Measurements from ENCODE around the gene CDK7. TPM values are rescaled to one million over a fixed set of nuclear protein-coding genes. Genes with fewer than 3 reads are reported as not detected.
"Not testable (repeated sequence)": the region's sequence is repeated elsewhere in the genome, so short reads cannot be mapped to it uniquely, and the experiment has no call there.

CDK7 gene
- total RNA-seq (2014; rRNA removed; shearing (Covaris generic)), result 23.0 and 36.2 TPM in 2 replicates

DNA sequence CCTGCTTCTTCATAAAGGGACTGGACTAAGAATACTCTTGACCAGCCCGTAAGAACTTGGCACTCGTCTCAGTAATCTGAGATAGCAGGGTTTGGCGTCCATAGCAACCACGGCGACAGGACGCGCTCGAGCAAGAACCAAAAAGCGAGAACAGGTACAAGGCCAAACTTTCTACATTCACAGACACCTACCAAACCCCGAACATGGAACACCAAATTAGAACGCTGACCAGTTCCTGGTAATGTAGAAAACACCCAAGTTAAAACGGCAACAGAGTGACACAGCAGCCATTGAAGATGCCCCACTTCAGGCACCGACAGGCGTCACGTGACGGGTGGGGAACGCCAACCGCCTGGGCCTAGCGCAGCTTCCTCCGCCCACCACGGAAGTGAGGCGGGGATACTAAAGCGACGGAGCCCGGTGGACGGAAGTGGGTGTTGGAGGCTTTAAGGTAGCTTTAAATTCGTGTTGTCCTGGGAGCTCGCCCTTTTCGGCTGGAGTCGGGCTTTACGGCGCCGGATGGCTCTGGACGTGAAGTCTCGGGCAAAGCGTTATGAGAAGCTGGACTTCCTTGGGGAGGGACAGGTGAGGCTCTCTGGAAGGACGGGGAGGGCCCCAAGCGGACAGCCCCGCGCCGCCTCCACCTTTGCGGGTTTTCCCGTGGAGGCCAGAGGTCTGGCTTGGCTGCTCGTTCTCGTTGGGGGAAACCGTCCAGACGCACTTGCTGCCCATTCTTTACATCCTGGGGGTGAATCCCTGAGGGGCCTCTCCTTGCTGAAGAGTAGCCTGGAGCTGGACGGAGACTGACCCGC, at the start of gene CDK7:
Gene CDK7, plus strand, starts transcription at position 430 of the 812 bp plus-strand sequence. Its CDS starts 90 bp downstream, at position 520.
- peak; percentile 96 for DNase-seq (ENCODE audit: low spot score)

DNA sequence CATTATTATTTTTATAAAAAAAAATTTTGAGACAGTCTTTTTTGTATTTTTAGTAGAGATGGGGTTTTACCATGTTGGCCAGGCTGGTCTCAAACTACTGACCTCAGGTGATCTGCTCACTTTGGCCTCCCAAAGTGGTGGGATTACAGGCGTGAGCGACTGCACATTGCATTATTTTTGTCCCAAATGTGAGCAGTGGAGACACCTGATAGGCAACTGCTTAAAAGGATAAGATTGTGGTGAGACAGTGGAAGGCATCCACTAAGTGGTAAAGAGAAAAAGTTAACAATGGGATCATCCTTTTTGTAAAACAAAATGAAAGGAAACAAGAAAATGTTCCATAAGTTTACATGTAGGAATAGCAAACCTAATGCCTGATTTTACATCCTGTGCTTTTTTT, 47.3 kb upstream of the CDK7 start:
- no peak for DNase-seq (ENCODE audit: low spot score)

DNA sequence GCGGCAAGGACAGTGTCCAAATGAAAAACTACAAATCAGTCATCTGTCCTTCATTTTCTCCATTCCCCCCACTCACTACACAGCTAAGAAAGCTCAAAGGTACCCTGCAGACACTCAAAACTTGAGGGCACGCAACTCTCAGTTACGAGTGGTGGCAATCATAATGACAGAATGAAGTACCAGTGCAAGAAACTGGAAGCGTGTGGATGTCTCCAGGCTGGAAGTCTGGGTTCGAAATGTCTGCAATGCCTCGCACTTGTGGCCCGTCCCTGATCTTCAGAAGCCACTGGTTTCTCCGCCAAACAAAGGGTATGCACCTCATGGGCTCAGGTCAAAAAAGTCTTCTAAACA, 45.9 kb upstream of the CDK7 start:
- DNase-seq (ENCODE audit: low spot score), result no peak

DNA sequence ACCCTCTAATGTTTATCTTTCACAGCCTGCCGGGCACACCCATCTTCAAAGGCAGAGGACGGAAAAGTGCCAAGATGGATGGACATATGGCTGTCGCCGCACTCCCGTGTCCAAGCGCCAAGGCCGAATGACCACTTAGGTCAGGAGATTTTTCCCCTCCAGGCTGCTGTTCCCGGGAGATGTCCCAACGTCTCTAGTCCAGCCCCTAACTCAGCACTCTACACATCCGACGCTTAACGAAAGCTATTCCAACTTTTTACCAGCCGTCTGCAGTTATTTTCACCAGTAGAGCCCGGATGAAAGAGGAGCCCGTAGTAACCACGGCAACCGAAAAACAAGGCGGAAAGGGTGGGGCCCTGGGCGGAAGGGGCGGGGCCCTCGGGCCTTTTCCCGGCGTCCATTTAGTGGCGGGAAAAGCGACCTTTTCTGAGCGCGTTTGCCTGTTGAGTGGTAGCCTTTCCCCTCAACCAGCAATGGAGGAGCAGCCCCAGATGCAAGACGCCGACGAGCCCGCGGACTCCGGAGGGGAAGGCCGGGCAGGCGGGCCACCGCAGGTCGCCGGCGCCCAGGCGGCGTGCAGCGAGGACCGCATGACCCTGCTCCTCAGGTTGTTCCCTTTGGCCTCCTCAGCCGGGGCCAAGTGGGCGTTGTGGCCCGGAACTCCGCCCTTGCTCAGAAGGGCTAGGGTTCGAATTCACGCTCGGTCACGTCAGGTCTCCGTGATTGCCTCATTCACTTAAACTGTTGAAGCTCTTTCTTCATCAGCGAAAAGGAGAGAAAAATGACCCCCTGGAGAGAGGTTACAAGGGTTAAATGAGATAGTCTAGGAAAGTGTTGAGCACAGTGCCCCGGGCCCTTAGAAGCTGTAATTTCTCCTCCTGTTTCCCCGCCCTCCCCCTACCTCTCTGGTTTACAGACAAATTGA, 45.3 kb upstream of the CDK7 start, which contains the start of gene CENPH:
Gene CENPH, plus strand, starts transcription at position 422 of the 925 bp plus-strand sequence. Its CDS starts 52 bp downstream, at position 474.
- DNase-seq (ENCODE audit: low spot score), result peak; percentile 97

DNA sequence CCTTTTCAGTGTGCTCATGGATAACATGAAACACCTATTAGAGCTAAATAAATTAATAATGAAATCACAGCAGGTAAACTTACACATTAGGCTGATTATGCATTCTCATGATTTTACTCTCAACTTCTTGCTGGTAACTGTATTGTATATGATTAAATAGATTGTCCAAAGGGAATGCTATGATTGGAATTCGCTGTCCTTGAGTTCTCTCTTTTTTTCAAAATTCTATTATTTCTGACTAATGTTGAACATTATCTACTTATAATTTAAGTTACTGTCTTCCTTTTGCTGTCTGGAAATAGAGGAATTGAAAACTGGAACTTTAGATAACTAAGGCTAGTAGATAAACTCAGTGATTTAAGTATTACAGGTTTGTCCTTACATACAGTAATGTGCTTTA, 32.2 kb upstream of the CDK7 start:
- no peak for DNase-seq (ENCODE audit: low spot score)

DNA sequence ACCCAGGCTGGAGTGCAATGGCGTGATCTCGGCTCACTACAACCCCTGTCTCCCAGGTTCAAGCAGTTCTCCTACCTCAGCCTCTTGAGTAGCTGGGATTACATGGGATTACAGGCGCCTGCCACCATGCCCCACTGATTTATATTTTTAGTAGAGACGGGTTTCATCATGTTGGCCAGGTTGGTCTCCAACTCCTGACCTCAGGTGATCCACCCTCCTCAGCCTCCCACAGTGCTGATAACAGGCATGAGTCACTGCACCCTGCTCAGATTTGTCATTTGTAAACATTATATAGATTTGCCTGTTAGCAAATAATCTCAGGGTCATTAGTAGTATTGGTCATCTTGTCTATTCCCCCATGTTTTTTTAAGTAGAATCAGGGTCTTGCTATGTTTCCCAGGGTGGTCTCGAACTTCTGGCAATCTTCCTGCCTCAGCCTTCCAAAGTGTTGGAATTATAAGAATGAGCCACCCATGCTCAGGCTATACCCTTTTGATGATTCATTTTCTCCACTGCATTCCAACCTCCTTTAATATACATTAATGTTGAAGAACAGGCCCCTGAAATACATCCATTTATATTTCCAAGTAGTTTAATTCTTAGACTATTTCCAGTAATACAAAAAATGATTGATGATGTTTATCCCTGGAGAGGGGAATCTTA, 28.0 kb upstream of the CDK7 start:
- no peak for DNase-seq (ENCODE audit: low spot score)

DNA sequence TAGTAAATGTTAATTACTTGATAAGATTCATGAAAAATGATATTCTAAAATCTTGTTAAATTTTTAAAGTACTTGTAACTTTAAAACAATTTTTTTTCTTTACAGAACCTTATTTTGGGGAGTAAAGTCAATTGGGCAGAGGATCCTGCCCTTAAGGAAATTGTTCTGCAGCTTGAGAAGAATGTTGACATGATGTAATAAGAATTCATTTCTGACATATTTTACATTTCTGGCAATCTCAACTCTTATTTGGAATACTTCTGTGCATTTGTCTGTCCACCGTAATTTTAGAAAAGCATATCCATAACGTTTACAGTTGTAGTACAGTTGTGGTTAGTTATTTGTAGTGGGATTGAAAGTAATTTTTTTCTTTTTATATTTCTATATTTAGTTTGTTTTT, 25.1 kb upstream of the CDK7 start:
- DNase-seq (ENCODE audit: low spot score), result no peak

DNA sequence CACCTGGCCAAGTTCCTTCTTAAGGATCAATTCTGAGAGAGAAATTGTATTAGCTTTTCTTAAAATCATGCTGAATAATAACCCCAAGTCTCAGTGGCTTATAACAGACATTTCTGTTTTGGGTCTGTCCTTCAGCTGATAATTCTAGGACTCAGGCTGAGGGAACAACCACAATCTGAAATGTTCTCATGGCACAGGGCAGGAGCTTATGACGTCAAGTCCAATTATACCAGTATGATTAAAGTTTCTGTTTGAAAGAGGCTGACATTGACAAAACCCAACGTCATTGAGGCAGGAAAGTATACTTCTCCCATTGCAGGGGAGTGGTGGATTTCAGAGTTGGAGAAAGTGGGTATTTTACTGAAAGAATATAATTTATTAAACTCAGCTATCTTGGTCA, 23.5 kb upstream of the CDK7 start:
- DNase-seq (ENCODE audit: low spot score), result no peak

DNA sequence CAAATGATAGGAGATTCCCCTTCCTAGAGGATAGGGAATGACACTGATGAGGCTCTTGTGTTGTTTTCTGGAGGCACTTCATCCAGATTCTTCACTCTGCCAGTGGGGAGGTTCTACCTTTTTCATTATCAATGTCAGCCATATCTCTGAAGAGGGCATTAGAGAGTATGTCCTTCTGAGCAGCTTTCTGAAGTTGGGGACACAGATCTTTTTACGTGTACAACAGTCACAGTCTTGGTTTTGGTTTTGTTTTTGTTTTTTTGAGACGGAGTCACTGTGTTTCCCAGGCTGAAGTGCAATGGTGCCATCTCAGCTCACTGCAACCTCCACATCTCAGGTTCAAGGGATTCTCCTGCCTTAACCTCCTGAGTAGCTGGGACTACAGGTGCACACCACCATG, 22.7 kb upstream of the CDK7 start:
- DNase-seq (ENCODE audit: low spot score), result no peak

DNA sequence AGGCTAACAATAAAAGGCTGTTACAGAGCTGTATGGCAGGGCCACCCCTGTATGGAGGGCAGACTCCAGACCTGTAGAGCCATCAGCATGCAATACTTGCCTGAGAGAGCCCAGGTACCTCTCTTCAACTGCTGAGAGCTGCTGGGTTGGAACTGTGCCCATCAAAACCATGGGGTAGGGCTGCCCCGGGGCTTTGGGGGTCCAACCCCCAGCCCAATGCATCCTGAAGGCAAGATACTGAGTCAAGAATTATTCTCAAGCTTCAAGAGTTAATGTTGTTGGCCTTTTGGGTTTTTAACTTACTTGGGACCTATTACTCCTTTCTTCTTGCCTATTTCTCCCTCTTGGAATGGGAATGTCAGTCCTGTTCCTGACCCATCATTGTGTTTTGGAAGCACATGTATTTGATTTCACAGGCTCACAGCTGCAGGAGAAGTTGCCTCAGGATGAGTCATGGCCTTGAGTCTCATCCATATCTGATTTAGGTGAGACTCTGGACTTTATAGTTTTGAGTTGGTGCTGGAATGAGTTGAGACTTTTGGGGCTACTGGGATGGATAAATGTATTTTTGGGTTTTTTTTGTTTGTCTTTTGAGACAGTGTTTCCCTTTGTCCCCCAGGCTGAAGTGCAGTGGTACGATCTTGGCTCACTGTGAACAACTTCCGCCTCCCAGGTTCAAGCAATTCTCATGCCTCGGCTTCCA, 21.0 kb upstream of the CDK7 start:
- no peak for DNase-seq (ENCODE audit: low spot score)

DNA sequence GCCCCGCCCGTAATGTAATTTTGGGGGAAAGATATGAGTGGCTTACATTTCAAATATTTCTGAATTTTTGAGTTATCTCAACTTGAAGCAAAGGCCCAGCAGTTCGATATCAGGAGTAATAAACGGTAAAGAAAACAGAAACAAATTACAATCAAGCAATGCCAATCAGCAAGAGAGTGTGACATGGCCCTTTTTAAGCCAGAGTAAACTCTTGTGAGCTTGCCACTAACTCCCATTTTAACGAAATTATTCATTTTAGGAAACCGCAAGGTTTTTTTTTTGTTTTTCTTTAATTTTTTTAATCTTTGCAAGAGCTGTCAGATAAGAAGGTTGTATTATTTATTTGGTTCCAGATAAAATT, 17.6 kb upstream of the CDK7 start:
- no peak for DNase-seq (ENCODE audit: low spot score)

DNA sequence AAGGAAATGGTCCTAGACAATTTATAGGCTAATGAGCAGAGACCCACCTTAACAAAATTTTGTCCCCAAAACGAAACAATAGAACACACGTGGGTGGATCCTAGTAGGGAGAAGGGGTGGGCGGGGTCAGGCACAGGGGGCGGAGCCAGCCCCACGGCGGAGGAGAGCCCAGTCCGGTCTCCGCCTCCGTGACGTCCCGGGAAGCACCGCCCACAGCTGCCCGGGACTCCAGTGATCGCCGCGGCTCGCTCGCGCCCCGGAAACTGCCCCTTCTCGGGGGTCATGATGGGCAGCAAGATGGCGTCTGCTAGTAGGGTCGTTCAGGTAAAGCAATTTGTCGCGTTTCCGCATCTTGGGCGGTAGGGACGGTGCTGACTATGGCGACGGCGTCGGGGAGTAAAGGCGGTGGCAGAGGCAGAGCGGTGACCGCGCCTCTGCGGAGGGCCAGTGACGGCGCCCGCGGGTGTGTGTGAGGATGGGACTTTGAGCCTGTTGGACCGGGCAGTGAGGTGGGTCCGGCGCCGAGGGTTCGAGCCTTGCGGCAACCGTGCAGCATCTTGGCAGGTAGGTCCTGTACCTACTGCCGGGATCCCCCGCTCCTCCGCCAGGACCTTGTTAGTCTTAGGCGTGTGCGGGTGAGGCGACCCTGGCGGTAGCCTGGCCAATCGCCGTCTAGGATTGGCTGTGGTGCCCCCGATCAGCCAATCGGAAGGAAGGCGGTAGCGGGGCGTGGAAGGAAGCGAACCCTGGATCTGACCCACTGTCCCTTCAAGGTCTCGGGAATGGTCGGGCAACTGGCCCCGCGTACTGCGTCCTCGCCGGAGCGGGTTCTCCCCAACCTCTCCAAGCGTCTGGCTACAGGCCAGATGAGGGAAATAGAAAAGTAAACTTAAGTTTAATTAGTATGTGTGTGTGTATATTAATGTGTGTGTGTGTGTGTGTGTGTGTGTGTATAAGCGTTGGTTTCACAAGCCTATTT, 16.8 kb upstream of the CDK7 start:
- peak; percentile 94 for DNase-seq (ENCODE audit: low spot score)

DNA sequence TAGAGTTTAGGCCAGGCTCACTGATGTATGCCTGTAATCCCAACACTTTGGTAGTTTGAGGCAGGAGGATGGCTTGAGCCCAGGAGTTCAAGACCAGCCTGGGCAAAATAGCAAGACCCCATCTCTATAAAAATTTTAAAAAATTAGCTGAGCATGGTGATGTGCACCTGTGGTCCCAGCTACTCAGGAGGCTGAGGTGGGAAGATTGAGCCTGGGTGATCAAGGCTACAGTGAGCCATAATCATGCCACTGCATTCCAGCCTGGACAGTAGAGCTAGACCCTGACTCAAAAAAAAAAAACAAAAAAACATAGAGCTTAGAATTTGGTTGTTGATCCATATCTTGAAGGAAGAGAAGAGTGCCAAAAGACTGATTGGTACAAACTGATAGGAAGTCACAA, 14.7 kb upstream of the CDK7 start:
- no peak for DNase-seq (ENCODE audit: low spot score)

DNA sequence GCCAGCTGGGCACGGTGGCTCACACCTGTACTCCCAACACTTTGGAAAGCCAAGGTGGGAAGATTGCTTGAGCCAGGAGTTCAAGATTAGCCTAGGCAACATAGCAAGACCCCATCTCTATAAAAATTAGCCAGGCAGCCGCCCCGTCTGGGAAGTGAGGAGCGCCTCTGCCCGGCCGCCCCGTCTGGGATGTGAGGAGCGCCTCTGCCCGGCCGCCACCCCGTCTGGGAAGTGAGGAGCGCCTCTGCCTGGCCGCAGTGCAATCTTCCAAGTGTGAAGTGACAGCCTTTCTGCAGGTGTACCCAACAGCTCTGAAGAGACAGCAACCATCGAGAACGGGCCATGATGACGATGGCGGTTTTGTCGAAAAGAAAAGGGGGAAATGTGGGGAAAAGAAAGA, 14.3 kb upstream of the CDK7 start:
- DNase-seq (ENCODE audit: low spot score), result not testable (repeated sequence)

DNA sequence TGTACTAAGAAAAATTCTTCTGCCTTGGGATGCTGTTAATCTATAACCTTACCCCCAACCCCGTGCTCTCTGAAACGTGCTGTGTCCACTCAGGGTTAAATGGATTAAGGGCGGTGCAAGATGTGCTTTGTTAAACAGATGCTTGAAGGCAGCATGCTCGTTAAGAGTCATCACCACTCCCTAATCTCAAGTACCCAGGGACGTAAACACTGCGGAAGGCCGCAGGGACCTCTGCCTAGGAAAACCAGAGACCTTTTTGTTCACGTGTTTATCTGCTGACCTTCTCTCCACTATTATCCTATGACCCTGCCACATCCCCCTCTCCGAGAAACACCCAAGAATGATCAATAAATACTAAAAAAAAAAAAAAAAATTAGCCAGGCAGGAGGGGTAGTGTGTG, 13.9 kb upstream of the CDK7 start:
- not testable (repeated sequence) for DNase-seq (ENCODE audit: low spot score)

DNA sequence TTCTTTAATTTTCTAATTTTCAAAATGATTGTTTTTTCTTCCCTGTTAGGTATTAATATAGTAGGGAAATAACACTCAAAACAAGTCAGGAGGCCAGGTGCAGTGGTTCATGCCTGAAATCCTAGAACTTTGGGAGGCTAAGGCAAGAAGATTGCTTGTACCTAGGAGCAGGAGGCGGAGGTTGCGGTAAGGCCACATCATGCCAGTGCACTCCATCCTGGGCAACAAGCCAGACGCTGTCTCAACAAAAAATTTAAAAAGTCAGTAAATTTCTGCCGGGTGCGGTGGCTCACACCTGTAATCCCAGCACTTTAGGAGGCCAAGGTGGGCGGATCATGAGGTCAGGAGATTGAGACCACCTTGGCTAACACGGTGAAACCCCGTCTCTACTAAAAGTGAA, 10.2 kb upstream of the CDK7 start:
- no peak for DNase-seq (ENCODE audit: low spot score)

DNA sequence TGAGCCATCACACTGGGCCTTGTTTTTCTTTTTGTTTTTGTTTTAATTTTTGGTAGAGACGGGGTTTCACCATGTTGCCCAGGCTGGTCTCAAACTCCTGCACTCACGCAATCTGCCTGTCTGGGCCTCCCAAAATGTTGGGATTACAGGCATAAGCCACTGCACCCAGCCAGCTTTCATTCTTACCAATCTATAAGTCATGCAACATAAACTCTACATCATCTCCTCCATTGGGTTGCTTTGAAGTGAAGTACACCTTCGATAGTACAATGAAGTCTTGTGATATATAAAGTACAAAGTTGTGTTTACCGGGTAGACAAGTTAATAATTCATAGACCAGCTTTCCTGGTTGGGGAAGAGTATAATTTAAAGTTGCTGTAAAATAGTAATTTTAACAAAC, 8.8 kb upstream of the CDK7 start:
- DNase-seq (ENCODE audit: low spot score), result no peak

DNA sequence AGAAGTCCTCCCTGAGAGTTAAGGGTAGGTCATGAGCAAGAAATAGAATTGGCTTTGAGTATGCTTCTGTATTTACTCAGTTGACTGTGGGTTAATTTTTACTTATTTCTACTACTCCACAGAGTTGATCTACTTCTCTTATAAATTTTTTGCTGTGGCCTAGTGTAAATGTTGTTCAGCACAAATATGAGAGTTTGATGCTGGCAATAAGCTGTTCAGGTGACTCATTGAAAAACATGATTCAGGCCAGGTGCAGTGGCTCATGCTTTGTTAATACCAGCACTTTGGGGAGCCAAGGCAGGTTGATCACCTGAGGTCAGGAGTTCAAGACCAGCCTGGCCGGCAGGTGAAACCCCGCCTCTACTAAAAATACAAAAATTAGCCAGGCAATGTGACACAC, 4.5 kb upstream of the CDK7 start:
- no peak for DNase-seq (ENCODE audit: low spot score)

DNA sequence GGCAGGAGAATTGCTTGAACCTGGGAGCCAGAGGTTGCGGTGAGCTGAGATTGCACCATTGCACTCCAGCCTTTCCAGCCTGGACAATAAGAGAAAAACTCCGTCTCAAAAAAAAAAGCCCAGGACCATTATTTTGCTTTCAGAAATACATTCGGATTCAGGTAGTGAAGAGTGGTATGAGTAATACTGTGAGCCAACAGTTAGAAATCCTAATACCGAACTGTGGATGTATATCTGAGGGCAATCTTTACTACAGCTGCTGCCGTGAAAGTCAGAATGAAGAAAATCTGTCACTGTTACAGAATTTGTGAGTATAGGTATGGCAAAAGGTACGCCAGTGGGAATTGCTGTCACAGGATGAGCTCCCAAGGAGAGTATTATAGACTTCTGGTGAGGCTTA, 3.4 kb upstream of the CDK7 start:
- no peak for DNase-seq (ENCODE audit: low spot score)

DNA sequence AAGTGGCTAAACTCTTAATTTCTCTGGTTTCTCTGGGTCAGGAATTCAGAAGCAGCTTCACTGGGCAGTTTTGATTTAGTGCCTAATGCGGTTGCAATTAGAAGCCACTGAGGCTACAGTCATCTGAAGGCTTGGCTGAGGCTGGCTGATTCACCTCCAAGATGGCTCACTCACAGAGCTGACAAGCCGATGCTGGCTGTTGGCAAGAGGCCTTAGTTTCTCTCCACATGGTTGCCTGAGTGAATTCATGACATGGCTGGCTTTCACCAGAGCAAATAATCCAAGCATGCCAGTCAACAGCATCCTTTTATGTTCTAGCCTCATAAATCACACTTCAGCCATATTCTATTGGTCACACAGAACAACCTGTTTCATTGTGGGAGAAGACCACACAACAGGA, 2.8 kb upstream of the CDK7 start:
- no peak for DNase-seq (ENCODE audit: low spot score)
